GF-D8 (cell line): ENCODE data around the gene MFAP1.
"Not testable (repeated sequence)": the region's sequence is repeated elsewhere in the genome, so short reads cannot be mapped to it uniquely, and the experiment has no call there.

Experiments used
- DNase-seq: peaks from one replicate; lab custom pipeline; 2025; lab: John Stamatoyannopoulos, UW

Gene MFAP1

DNA sequence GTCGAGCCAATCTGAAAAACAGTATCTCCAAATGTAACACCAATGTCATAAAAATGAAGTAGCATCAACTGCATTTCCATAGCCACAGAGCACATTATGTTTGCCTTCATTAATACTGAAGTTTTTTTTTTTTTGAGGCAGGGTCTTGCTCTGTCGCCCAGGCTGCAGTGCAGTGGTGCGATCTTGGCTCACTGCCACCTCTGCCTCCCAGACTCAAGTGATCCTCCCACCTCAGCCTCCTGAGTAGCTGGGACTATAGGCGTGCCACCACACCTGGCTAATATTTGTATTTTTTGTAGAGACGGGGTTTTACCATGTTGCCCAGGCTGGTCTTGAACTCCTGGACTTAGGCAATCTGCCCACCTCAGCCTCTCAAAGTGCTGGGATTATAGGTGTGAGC is 9.4 kb downstream of the MFAP1 start:
- not testable (repeated sequence) for DNase-seq

DNA sequence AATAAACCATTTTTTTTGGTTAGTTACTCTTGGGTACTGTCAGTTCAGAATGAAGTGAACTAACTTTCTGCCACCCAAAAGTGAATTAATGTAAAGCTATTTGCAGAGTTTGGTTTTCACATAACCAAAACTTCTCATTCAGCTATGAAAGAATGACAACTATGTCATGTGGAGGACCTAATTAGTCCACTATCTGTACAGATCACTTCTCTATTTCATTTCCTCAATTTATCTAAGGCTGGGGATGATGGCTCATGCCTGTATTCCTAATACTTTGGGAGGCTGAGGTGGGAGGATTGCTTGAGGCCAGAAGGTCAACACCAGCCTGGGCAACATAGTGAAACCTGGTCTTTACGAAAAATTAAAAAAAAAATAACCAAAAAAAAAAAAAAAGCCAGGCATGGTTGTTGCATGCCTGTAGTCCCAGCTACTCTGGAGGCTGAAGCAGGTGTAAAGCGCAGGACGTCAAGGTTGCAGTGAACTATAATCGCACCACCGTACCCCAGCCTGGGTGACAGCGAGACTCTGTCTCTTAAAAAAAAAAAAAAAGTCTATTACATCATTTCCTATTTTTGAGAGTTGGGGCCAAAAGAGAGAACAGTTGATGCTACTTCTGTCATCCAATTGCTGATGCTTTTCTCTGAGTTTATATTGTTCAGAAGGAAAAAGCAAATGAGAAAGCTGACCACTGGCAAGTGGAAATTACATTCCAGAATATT is 15.4 kb downstream of the MFAP1 start:
- DNase-seq, result no peak

DNA sequence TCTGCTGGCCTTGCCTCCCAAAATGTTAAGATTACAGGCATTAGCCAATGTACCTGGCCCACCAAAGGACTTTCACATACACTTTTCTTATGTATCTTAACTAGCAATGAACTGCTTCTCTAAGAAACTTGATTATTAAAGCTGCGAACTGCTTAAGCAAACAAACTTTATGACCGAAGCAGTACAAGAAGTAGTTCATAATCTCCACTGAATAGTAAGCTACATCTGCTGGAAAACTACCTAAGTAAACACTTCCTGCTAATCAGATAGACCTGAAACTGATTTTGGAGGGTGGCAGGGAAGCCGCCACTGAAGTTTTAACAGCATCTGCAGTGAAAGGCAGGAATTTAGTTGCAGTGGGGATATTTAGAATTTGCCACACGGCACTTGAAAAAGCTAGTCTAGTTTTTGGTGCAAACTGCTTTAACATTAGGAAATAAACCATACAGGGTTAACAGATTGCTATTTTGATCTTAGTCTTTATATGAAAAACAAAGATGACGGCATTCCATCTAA is 16.0 kb downstream of the MFAP1 start:
- DNase-seq, result no peak

DNA sequence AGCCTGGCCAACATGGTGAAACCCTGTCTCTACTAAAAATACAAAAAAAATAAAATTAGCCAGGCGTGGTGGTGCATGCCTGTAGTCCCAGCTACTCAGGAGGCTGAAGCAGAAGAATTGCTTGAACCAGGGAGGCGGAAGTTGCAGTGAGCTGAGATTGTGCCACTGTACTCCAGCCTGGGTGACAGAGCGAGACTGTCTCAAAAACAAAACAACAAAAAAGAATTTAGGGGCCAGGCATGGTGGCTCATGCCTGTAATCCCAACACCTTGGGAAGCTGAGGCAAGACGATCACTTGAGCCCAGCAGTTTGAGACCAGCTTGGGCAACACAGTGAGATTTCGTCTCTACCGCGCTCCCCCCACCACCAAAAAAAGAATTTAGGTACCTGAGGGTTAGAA is 21.8 kb downstream of the MFAP1 start:
- DNase-seq, result not testable (repeated sequence)

DNA sequence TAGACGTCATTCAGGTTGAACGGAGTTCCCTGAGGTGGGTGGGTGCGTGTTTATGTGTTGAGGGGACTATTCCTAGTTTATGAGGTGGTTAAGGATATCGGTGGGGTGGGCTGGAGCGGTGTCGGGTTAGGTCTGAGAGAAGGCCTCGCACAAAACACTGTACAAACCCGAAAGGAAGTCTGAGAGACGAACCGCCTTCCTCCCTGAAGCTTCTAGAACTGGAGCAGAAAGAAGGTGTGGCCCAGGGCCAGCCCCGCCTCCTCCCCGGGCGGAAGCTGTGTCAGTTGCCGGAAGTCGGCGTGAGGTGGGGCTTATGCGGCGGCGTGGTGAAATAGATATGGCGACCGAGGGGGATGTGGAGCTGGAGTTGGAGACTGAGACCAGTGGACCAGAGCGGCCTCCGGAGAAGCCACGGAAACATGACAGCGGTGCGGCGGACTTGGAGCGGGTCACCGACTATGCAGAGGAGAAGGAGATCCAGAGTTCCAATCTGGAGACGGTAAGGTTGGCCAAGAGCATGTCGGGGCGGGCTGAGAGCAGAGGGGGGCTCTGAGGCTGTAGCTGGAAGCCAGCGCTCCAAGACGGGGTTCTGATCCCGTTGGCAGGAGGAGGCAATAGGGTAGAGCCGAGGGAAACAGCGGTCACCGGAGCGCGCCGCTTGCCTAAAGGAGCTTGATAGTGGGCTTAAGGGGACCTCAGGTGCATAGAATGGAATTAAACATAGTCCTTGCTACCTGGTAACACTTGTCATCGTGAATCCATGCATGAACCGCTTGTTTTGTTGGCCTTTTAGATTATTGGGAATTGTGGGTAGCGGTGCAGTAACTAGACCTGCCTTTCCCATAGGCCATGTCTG is 24.0 kb downstream of the MFAP1 start, which contains the start of gene HYPK:
Gene HYPK (plus strand): TSS at position 314 of the 856 bp plus-strand sequence. CDS start 24 bp downstream, at position 338.
- peak; percentile 31 for DNase-seq

DNA sequence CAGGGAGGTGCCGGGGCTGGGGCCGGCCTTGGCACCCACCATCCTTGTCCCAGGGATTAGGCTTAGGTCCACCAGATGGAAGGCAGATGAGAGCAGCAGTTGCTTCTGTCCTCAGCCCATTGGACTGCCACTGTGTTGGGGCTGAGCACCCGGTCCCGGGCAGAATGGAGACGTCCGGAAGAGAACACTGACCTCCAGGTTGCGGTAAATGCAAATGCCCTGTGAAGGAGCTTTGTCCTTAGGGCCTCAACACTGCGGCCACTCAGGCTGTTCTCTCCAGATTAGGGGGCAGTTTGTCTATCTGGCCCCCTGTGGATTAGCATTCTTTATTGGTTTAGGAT is 24.6 kb downstream of the MFAP1 start, which contains the start of gene SERINC4:
Gene SERINC4 (minus strand): TSS at position 276 of the 341 bp plus-strand sequence. CDS start 234 bp downstream, at position 42.
- DNase-seq, result no peak

DNA sequence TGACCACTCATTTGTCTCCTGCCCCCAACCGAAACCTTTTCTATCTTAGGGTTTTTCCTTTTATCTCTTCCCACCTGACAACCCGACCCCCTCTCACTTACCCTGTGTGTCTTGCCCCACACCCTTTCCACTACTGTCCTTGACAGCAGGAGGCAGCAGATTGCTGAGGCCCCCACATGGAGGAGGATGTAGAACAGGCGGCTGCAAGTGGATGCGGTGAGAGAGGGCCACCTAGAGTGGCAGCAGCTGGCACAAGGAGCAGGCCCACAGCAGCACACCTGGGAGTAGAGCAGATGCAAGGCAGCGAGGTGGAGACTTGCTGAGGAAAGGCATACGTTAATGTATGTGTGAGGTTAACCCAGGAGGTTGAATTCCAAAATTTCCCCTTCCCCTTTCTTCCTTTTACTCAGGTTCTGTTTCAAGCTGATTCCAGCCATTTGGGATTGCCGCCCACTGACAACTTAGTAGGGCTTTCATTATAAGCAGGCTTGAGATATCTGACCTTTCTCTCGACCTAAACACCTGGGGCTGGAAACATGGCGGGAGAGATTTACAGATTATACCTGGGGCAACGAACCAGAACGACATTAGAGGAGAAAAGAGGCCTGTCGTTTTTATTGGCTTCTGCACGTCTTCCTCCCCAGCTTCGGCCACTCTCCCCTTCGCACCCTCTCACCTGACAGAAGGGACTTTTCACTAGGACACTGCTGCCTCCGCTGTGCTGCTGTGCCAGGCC is 25.1 kb downstream of the MFAP1 start:
- DNase-seq, result no peak

DNA sequence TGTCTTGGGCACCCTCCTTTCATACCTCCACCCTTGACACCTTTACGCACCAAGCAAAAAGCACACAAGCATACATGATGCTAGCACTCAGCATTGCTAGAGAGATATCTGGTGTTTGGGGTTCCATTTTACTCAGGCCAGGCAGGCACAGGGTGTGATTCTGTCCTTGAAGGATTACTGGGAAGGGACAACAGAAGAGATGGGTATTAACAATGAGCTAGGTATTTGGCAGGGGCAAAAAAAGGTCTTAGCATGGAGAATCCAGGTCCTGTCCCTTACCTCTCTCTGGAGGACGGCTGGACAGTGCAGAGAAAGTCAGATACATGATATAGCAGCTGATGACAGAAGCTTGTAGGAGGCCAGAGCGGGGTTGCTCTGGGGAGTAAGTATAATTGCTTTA is 27.9 kb downstream of the MFAP1 start:
- no peak for DNase-seq

DNA sequence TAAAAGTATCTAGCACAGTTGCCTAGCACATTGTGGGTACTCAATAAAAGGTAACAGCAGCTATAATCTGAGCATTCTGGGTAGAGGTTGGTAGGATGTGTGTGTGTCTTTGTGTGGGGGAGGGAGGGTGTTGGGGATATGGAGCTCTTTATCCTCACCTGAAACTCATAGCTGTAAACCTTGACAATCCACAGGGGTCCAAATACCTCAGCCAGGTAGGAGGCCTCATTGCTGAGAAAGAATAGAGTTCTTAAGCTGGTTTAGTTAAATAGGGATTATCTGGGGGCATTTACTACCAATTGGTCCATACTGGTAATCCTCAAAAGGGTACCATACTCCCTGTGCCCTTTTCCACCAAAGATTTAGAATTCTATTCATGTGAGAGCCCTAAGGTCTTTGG is 28.5 kb downstream of the MFAP1 start:
- DNase-seq, result no peak

DNA sequence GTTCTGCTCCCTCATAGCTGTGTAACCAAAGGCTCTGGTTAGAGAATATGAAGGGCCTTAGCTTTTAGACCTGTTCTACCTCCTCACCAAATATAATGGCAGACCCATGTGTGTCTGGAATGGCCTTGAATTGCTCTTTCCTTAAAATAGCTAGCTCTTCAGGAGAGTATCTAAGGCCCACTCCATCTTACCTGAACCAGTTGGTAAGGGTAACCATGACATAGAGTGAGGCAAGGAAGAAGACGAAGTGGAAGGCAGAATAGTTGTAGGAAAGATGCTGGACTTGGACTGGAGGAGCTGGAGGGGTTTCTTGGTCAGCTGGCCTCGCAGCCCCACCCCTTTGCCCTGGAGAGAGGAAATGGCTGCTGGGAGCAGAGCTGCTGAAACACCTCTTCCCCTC is 29.3 kb downstream of the MFAP1 start:
- no peak for DNase-seq

DNA sequence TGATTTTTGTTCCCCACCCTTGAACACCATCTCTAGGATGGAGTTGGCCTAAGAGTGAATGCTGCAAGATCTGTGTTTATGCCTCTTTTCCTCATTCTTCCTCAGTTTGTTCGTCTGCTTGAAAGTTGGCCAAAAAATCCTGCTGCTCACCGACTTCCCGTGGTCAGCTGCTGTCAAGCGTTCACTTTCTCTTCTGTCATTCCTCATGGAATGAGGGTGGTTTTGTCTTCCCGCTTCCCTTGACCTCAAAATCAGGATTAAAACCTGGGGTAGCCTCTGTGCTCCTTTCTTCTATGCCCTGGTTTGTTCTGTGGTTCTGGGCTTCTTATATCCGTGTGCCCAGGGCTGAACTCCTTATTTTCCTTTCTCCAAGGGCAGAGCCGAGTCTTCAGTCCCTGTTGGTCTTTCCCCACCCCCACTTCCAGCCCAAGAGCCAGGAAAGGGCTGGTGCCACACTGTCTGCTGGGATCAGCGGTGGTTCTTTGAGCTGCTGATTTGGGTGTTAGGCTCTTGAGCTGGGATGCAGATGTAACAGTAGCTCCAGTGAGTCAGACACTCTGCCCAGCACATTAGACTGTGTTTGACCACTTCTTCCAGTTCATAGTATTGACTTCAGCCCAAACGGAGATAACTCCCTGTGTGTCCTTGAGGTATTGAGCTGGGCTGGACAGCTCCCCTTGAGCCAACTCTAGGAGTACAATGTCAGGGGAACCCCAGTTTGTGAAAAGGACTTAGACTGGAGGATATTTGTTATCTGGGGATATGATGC is 30.0 kb downstream of the MFAP1 start:
- no peak for DNase-seq

DNA sequence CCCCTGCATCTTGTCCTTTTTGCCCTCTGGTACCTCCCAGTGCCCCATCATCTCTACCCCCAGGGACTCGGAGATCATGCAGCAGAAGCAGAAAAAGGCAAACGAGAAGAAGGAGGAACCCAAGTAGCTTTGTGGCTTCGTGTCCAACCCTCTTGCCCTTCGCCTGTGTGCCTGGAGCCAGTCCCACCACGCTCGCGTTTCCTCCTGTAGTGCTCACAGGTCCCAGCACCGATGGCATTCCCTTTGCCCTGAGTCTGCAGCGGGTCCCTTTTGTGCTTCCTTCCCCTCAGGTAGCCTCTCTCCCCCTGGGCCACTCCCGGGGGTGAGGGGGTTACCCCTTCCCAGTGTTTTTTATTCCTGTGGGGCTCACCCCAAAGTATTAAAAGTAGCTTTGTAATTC is 30.8 kb downstream of the MFAP1 start:
- no peak for DNase-seq

DNA sequence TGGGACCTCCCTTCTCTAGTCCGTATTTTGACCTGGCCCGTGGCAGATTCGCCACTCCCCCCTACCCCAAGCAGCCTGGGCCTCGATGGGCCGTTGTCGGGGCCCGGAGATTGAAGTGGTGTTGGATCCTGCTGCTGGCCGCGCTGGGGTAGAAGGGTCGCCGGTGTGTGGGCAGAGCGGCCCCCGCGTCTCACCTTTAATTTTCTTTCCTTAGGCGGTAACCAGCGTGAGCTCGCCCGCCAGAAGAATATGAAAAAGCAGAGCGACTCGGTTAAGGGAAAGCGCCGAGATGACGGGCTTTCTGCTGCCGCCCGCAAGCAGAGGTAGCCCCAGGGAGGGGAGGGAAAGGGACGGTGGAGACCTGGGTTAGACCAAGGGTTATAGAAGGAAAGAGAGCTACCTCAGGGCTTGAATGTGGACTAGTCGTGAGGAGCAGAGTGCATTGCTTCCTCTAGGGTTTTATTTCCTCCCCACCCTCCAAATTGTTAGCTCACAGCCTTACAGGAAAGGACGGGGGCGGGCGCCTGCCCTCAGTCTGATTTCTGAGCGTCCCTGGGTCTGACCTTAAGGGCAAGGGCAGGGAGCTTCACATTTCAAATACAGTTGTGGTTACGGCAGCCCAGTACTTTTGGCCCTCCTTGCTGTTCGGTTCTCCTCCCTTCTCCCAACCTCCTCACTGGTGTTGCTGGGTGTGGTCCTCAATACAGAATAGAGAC is 31.6 kb downstream of the MFAP1 start:
- no peak for DNase-seq

DNA sequence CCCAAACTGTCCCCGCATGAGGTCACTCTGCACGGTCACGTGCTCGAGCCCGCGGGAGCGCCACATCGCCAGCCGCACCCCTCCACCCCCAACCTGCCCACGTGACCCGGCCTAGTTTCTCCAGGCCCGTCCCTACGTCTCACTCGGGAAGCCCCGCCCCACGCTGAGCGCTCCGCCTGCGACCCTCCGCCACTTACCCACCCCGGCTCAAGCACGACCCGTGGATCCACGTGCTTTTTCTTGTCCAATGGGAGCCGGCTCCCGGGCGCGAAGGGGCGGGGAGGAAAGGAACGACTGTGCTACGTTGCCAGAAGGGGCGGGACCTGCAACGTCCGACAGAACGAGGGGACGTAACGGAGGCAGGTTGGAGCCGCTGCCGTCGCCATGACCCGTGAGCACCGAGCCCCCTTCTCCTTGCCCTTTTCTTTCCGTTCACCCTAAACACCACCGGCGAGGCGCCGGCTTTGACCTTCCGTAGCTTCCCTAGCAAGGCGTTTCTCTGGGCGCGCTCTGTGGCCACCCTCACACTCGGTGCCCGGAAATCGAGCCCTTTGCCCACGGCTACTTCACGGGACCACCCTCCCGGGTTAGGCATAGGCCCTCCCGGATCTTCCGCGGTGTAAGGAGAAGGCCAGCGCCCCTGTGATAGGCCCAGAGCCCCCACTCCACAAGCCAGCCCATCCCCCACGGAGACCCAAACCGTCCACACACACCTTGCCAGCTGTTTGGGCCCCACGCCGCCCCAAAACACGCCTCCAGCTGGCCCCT is 32.3 kb downstream of the MFAP1 start, which contains the start of gene SERF2:
Gene SERF2 (plus strand): TSS at position 328 of the 768 bp plus-strand sequence. CDS start 57 bp downstream, at position 385.
- DNase-seq, result peak; percentile 83

DNA sequence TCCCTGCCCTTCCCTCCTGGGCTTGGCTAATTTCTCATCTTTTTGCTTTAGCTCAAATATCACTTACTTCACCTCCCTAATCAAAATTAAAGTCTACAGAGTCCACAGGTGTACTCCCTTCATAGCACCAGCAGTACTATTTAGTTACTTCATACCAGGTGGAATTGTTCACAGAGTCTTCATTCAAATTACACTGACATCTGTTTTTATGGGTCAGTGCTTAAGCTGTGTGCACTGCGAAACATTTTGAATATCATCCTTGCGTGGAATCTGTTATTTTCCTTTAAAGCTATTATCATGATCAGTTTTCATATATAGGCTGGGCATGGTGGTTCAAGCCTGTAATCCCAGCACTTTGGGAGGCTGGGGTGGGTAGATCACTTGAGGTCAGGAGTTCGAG is 35.1 kb downstream of the MFAP1 start:
- DNase-seq, result no peak

DNA sequence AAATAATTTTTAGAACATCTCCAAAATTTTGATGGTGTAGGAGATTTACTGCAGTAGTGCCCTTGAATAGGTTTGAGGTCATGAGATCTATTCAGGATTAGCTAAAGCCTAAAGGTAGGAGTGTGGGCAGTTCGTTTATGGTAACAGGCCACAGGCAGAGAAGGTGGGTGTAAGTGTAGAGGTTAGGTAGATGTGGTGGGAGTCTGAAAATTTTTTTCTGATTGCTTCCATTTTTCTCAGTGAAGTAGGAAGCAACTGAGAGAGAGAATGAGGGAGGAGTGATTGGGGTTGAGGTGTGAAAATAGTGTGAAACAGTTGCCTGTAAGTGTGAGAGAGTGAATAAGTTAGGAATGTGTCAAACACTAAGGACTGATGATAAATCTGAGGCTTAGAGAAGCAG is 45.5 kb downstream of the MFAP1 start:
- DNase-seq, result no peak

DNA sequence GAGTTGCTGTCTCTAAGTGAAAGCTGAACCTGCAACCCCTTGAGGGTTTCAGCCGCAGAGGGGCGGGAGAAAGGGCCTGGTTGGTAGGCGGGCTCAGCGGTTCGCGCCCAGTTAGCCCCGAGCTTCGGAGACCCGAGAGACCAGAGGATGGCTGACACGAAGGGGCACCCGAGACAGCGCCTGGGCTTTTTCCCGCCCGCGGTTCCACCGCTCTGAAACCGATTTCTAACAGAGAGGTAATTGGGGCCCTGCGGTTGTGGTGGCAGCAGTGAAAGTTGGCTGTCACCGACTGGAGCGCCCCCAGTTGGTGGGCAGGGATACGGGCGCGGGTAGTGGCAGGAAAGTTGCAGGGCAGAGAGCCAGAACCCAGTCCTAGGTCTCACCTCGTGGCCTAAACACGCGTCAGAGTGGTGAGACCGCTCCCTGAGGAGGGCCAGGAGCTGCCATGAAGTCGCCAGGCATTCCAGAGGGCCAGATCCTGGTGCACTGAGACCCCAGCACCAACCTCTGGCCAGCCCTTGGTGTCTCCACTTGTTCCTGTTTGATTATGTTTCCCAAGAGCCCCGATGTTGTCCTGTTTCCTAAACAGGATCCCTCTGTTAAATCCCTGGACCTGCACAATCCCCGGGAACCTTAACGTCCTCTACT is 47.1 kb downstream of the MFAP1 start:
- DNase-seq, result peak; percentile 52

DNA sequence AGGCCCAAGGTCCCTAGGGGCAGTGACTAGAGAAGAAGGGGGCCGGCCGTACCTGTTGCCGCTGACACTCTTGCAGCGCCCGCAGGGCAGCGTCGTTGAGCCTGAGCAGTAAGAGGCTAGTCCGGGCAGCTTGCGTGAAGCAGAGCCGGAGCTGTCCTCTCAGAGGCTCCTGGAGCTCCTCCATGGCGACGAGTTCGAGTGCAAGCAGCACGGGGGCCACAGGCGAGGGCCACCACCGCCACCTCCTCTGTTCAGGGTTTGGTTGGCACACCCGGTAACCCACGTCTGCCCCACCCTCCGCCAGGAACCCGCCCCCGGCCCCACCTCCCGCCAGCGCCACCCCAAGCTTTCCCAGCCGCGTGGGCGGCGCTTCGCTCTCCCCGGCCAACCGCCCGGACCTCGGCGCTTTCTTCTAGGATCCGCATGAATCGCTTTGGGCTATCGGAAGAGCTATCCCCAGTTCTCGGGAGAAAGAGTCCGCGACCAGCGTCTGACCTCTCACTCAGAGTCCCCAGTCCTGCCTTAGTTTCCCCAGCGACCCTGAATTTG is 47.7 kb downstream of the MFAP1 start, which contains the start of gene ELL3:
Gene ELL3 (minus strand): TSS at position 249 of the 549 bp plus-strand sequence. CDS start 65 bp downstream, at position 184.
- peak; percentile 29 for DNase-seq
